HL-60 (cell line): ENCODE results near the gene IL17D.

Source experiments
- CTCF ChIP-seq: IDR thresholded peaks from one replicate; pipeline ENCODE4 v1.5.1; 2011; ENCODE audit warnings: low read length, control low read depth, inconsistent platforms; ENCODE audit not compliant: insufficient read depth
- POLR2AphosphoS5 ChIP-seq: IDR thresholded peaks from 2 replicates; pipeline ENCODE4 v1.6.1; 2012; ENCODE audit warnings: low read depth

GRCh38 chr13:20729633-20730585 lies 26.4 kb downstream of the IL17D start:
- TF ChIP-seq CTCF (no peak), POLR2AphosphoS5 (no peak)
